GM12878 (cell line): Measurements from ENCODE around the gene TNFSF13. TPM values are rescaled to one million over a fixed set of nuclear protein-coding genes. Genes with fewer than 3 reads are reported as not detected.

Source experiments
- ATAC-seq: fragments of 200-7000 bp; cut with Tn5 transposase; 3 replicates; pipeline ENCODE4 v1.9.1; 2020; ENCODE audit warnings: mild to moderate bottlenecking, moderate library complexity
- BruUV-seq: library from RNA; stranded (reverse); fragments of 400-500 nt; replicated peaks from 2 replicates; lab custom pipeline; 2021; lab: Mats Ljungman, UMichigan
- CTCF ChIA-PET: fragments of 300-600 bp; sonication (Branson Sonifier 250); formaldehyde crosslinking; extraction: SDS; loops from one replicate; lab custom pipeline; 2021; ENCODE audit warnings: inconsistent platforms; lab: Yijun Ruan, JAX
- POLR2A ChIA-PET: fragments of 350-600 bp; formaldehyde crosslinking; extraction: SDS; loops from one replicate; lab custom pipeline; 2021; ENCODE audit warnings: inconsistent platforms; lab: Charles Lee
- RAD21 ChIA-PET: fragments of 300-600 bp; sonication (Branson Sonifier 250); formaldehyde crosslinking; loops from one replicate; lab custom pipeline; 2023; ENCODE audit warnings: antibody characterized with exemption; ENCODE audit not compliant: unreplicated experiment; lab: Charles Lee
- SMC1A ChIA-PET: fragments of 300-600 bp; sonication (Branson Sonifier 250); formaldehyde crosslinking; loops from one replicate; lab custom pipeline; 2023; ENCODE audit not compliant: unreplicated experiment, uncharacterized antibody; lab: Charles Lee
- DNase-seq: peaks from one replicate; pipeline ENCODE4 v3.0.0-alpha.2; 2011; ENCODE audit warnings: low read depth, low spot score
- FAIRE-seq: peaks from 3 replicates; lab custom pipeline; 2011; peaks lifted over from hg19 to GRCh38; lab: Jason Lieb, UNC
- H2AFZ ChIP-seq: 2 replicates; pipeline ENCODE4 v1.6.0; 2011; ENCODE audit warnings: low read depth, low read length, control low read depth; ENCODE audit not compliant: control insufficient read depth
- H3K27ac ChIP-seq: 2 replicates; pipeline ENCODE4 v1.5.1; 2011; ENCODE audit warnings: control low read depth; ENCODE audit not compliant: control insufficient read depth, insufficient read depth
- H3K27me3 ChIP-seq, 2 experiments: replicated peaks in 1 of 2; 2 replicates each; pipeline versions ENCODE4 v1.6.0 to v1.6.1; 2011; ENCODE audit warnings: low read length in 1 of 2; ENCODE audit not compliant: control insufficient read depth in 2 of 2, insufficient read depth in 2 of 2
- H3K36me3 ChIP-seq, 2 experiments: 2 replicates each; pipeline ENCODE4 v1.5.1; 2011; ENCODE audit warnings: low read length in 1 of 2; ENCODE audit not compliant: control insufficient read depth in 2 of 2, insufficient read depth in 2 of 2
- H3K4me1 ChIP-seq: 2 replicates; pipeline ENCODE4 v1.6.1; 2011; ENCODE audit warnings: mild to moderate bottlenecking, low read length, moderate library complexity, mixed read lengths; ENCODE audit not compliant: control insufficient read depth, insufficient read depth
- H3K4me2 ChIP-seq: 2 replicates; pipeline ENCODE4 v1.6.0; 2011; ENCODE audit warnings: control low read depth; ENCODE audit not compliant: control insufficient read depth, insufficient read depth
- H3K4me3 ChIP-seq: fragments of 200-600 bp; sonication (generic); 2 replicates; pipeline ENCODE4 v1.5.1; 2016
- H3K79me2 ChIP-seq: 2 replicates; pipeline ENCODE4 v1.6.0; 2011; ENCODE audit warnings: low read length; ENCODE audit not compliant: control insufficient read depth, insufficient read depth
- H3K9ac ChIP-seq: 2 replicates; pipeline ENCODE4 v1.8.0; 2011; ENCODE audit warnings: low read length, control low read depth, mixed read lengths; ENCODE audit not compliant: control insufficient read depth, insufficient read depth
- H3K9me3 ChIP-seq: replicated peaks from 3 replicates; pipeline ENCODE4 v1.5.1; 2011; ENCODE audit warnings: mild to moderate bottlenecking, low read length; ENCODE audit not compliant: control insufficient read depth, insufficient read depth
- H4K20me1 ChIP-seq: 2 replicates; pipeline ENCODE4 v1.6.0; 2011; ENCODE audit not compliant: control insufficient read depth, insufficient read depth
- ATF7 ChIP-seq: fragments of 450-650 bp; IDR thresholded peaks from 2 replicates; pipeline ENCODE4 v1.6.1; 2016; ENCODE audit warnings: low read depth, mild to moderate bottlenecking
- BCL11A ChIP-seq: IDR thresholded peaks from 2 replicates; pipeline ENCODE4 v1.6.1; 2011; ENCODE audit warnings: low read depth, low read length
- BHLHE40 ChIP-seq, 2 experiments: fragments of 450-650 bp in 1 of 2; IDR thresholded peaks; 2 replicates each; pipeline ENCODE4 v1.6.1; 2011 to 2017; ENCODE audit warnings: low read depth in 2 of 2, borderline replicate concordance in 1 of 2, improper control_type of control experiment in 1 of 2, low read length in 1 of 2, mild to moderate bottlenecking in 1 of 2
- E2F4 ChIP-seq: IDR thresholded peaks from 2 replicates; pipeline ENCODE4 v1.6.1; 2012; ENCODE audit warnings: low read depth, low read length, improper control_type of control experiment
- FOXM1 ChIP-seq: IDR thresholded peaks from 2 replicates; pipeline ENCODE4 v1.6.1; 2012; ENCODE audit warnings: low read depth, mild to moderate bottlenecking, inconsistent platforms, low read length, moderate library complexity
- HDAC2 ChIP-seq: fragments of 200-600 bp; sonication (generic); IDR thresholded peaks from 2 replicates; pipeline ENCODE4 v1.6.1; 2017
- IKZF1 ChIP-seq: fragments of 450-650 bp; conservative IDR thresholded peaks from 2 replicates; pipeline ENCODE4 v1.6.1; 2017; ENCODE audit warnings: antibody characterized with exemption, mild to moderate bottlenecking
- MTA3 ChIP-seq: IDR thresholded peaks from 2 replicates; pipeline ENCODE4 v1.6.1; 2012; ENCODE audit warnings: low read length, inconsistent platforms, borderline replicate concordance
- NFXL1 ChIP-seq: fragments of 450-650 bp; IDR thresholded peaks from 2 replicates; pipeline ENCODE4 v1.6.1; 2017; ENCODE audit warnings: antibody characterized with exemption, mild to moderate bottlenecking, borderline replicate concordance
- NR2C1 ChIP-seq: fragments of 450-650 bp; IDR thresholded peaks from 2 replicates; pipeline ENCODE4 v1.6.1; 2017; ENCODE audit warnings: antibody characterized with exemption, mild to moderate bottlenecking, moderate library complexity
- POU2F2 ChIP-seq: IDR thresholded peaks from 3 replicates; pipeline ENCODE4 v1.6.1; 2011; ENCODE audit warnings: low read depth, mild to moderate bottlenecking, low read length, borderline replicate concordance
- RAD21 ChIP-seq: IDR thresholded peaks from 2 replicates; pipeline ENCODE4 v1.6.1; 2011; ENCODE audit warnings: mild to moderate bottlenecking, low read depth, low read length, moderate library complexity; ENCODE audit not compliant: insufficient read depth
- TAF1 ChIP-seq: IDR thresholded peaks from 2 replicates; pipeline ENCODE4 v1.6.1; 2011; ENCODE audit warnings: mild to moderate bottlenecking, low read depth, low read length, borderline replicate concordance
- ZNF274 ChIP-seq: IDR thresholded peaks from one replicate; pipeline ENCODE4 v1.8.0; 2011; ENCODE audit not compliant: insufficient read length, insufficient read depth
- ZNF622 ChIP-seq: fragments of 450-650 bp; IDR thresholded peaks from 2 replicates; pipeline ENCODE4 v1.6.1; 2017; ENCODE audit warnings: mild to moderate bottlenecking, inconsistent platforms
- ZSCAN29 ChIP-seq: fragments of 450-650 bp; IDR thresholded peaks from 2 replicates; pipeline ENCODE4 v1.6.1; 2017; ENCODE audit warnings: mild to moderate bottlenecking, moderate library complexity
- WGBS: methylation state at CpG from one replicate; pipeline ENCODE4 v1.1.6; 2016; ENCODE audit warnings: low lambda C conversion rate; ENCODE audit not compliant: insufficient replicate concordance, insufficient coverage; ENCODE audit errors: missing lambda C conversion rate; 5-methylcytosine and 5-hydroxymethylcytosine counted together
- in situ Hi-C: fragments of 300-500 bp; cut with MboI; formaldehyde crosslinking; loops from 9 replicates; pipeline ENCODE4 v1.14.3; 2018; ENCODE audit warnings: mixed read lengths
- intact Hi-C: fragments of 100-400 bp; cut with micrococcal nuclease; formaldehyde crosslinking; loops from one replicate; pipeline ENCODE4 v1.14.2; 2022; ENCODE audit not compliant: unreplicated experiment
- polyA plus RNA-seq, 11 experiments: library from polyadenylated mRNA; depleted of rRNA in 4 of 11; unstranded in 6 of 11; stranded (reverse) in 5 of 11; fragments of >200 nt; fragmentation: Nextera tagmentation in 4 of 11; fragmentation: Illumina TruSeq in 1 of 11; extraction: Ambion mirVana in 4 of 11; extraction: Trizol in 1 of 11; gene quantifications; 1 replicate in 1 of 11; 2 replicates in 10 of 11; pipeline versions ENCODE4 v1.2.1 to v1.2.3, GENCODE V29; 2011 to 2016; ENCODE audit warnings: inconsistent platforms in 2 of 11, missing spikeins in 2 of 11, low read depth in 1 of 11
- total RNA-seq, 4 experiments: library from RNA; depleted of rRNA in 3 of 4; stranded (reverse); fragments of >200 nt in 3 of 4; fragmentation: Illumina TruSeq in 1 of 4; extraction: Trizol in 1 of 4; gene quantifications; 2 replicates each; pipeline versions ENCODE4 v1.2.1 to v1.2.3, GENCODE V29; 2013 to 2021
- TF ChIP-seq, protein P1 (sequence below): fragments of 450-650 bp; IDR thresholded peaks from 2 replicates; pipeline ENCODE4 v1.6.1; 2016; ENCODE audit warnings: mild to moderate bottlenecking, moderate library complexity, borderline replicate concordance

The TNFSF13 gene
- total and polyA plus RNA-seq, 10 of the 15 experiments (the other 5 are each of a cell fraction or from before 2014, with no cell fraction given): 0.56 to 14.6 (median 9.7) TPM

- POLR2A ChIA-PET: interaction anchor here (0.7 to 1.0 kb wide), 2 partner anchors 24 to 35 kb away, joined by 3 to 7 read pairs; no protein-coding TSS in a partner anchor
- in situ Hi-C loops: loop anchor here (25.0 kb wide), 1 partner anchor 518 kb away; the partner anchor contains the start of genes SLC16A11 and SLC16A13
- intact Hi-C loops: no loop called here
Measured at GRCh38 chr17:7555320-7555948, 3.1 kb upstream of the TNFSF13 start.

More at GRCh38 chr17:7555320-7555948, 3.1 kb upstream of the TNFSF13 start:
- FAIRE-seq: no peak
- DNase-seq: no peak
- ChIA-PET RAD21 (no interaction called here), SMC1A (interaction anchor here (0.6 kb wide), 1 partner anchor 28 kb away, joined by 4 read pairs; no protein-coding TSS in a partner anchor), CTCF (interaction anchor here (0.8 to 4.2 kb wide), 3 partner anchors 40 to 200 kb away, joined by 3 to 17 read pairs (median 4); partner anchors contain the start of gene TMEM95)
- Histone ChIP-seq H4K20me1 (no peaks in the 10 kb centered on the region), H3K79me2 (no peaks in the 10 kb centered on the region; the same call in none of the 2 replicates), H3K4me1 (peaks cover 47% of the 10 kb centered on the region), H2AFZ (no peak overlapping the region), H3K9me3 (no peaks in the 10 kb centered on the region), H3K9ac (no peak overlapping the region), H3K4me2 (no peak overlapping the region), H3K27ac (no peak overlapping the region), H3K4me3 (no peak overlapping the region), H3K36me3 (no peaks in the 10 kb centered on the region), H3K27me3 (no peaks in the 10 kb centered on the region)
- TF ChIP-seq, protein P1, sequence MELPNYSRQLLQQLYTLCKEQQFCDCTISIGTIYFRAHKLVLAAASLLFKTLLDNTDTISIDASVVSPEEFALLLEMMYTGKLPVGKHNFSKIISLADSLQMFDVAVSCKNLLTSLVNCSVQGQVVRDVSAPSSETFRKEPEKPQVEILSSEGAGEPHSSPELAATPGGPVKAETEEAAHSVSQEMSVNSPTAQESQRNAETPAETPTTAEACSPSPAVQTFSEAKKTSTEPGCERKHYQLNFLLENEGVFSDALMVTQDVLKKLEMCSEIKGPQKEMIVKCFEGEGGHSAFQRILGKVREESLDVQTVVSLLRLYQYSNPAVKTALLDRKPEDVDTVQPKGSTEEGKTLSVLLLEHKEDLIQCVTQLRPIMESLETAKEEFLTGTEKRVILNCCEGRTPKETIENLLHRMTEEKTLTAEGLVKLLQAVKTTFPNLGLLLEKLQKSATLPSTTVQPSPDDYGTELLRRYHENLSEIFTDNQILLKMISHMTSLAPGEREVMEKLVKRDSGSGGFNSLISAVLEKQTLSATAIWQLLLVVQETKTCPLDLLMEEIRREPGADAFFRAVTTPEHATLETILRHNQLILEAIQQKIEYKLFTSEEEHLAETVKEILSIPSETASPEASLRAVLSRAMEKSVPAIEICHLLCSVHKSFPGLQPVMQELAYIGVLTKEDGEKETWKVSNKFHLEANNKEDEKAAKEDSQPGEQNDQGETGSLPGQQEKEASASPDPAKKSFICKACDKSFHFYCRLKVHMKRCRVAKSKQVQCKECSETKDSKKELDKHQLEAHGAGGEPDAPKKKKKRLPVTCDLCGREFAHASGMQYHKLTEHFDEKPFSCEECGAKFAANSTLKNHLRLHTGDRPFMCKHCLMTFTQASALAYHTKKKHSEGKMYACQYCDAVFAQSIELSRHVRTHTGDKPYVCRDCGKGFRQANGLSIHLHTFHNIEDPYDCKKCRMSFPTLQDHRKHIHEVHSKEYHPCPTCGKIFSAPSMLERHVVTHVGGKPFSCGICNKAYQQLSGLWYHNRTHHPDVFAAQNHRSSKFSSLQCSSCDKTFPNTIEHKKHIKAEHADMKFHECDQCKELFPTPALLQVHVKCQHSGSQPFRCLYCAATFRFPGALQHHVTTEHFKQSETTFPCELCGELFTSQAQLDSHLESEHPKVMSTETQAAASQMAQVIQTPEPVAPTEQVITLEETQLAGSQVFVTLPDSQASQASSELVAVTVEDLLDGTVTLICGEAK: no peak
- no peak for TF ChIP-seq NR2C1
- no peak for TF ChIP-seq RAD21
- TF ChIP-seq BHLHE40 (IDR thresholded peaks at IDR 0.05; ENCODE audit: borderline replicate concordance in 1 of 2, low read depth in 2 of 2, low read length in 1 of 2): no peak
- no peak for TF ChIP-seq ZNF622
- no peak for TF ChIP-seq ATF7
- TF ChIP-seq POU2F2: no peak
- TF ChIP-seq BCL11A: no peak
- no peak for TF ChIP-seq ZSCAN29
- no peak for TF ChIP-seq TAF1
- no peak for TF ChIP-seq ZNF274
- TF ChIP-seq NFXL1: no peak
- no peak for TF ChIP-seq HDAC2
- no peak for TF ChIP-seq FOXM1
- TF ChIP-seq IKZF1: no peak
- TF ChIP-seq MTA3: no peak
- no peak for TF ChIP-seq E2F4
- WGBS: 58% methylated on average over 10 of the region's 10 CpGs
- ATAC-seq: no peak
- BruUV-seq: no TSS peak
